Aorta (tissue), 5 donors: ENCODE data around the gene TPH2. TPM values are rescaled to one million over a fixed set of nuclear protein-coding genes. Genes with fewer than 3 reads are reported as not detected.

Experiments
- ATAC-seq: fragments of 200-7000 bp; cut with Tn5 transposase; one replicate; pipeline ENCODE4 v1.9.1; 2022; ENCODE audit warnings: moderate library complexity; ENCODE audit not compliant: low FRiP score
- DNase-seq, 2 donors: peaks; one replicate each; pipeline ENCODE4 v3.0.0-alpha.2; 2020
- H3K27ac ChIP-seq, 2 donors: one replicate each; pipeline ENCODE4 v1.5.1; 2013; ENCODE audit warnings: low read length in 2 of 2, mild to moderate bottlenecking in 2 of 2, moderate library complexity in 2 of 2, control low read depth in 1 of 2, inconsistent platforms in 1 of 2, low read depth in 1 of 2
- H3K27me3 ChIP-seq, 2 donors: one replicate each; pipeline ENCODE4 v1.6.1; 2013; ENCODE audit warnings: control low read depth in 1 of 2, low read length in 1 of 2, mild to moderate bottlenecking in 1 of 2, moderate library complexity in 1 of 2; ENCODE audit not compliant: insufficient read depth in 2 of 2, control insufficient read depth in 1 of 2
- H3K36me3 ChIP-seq, 2 donors: one replicate each; pipeline ENCODE4 v1.6.1; 2013; ENCODE audit warnings: control low read depth in 1 of 2, low read length in 1 of 2, mild to moderate bottlenecking in 1 of 2; ENCODE audit not compliant: insufficient read depth in 2 of 2, control insufficient read depth in 1 of 2
- H3K4me1 ChIP-seq, 2 donors: one replicate each; pipeline ENCODE4 v1.6.1; 2013; ENCODE audit warnings: low read length in 2 of 2, control low read depth in 1 of 2, mild to moderate bottlenecking in 1 of 2, moderate library complexity in 1 of 2; ENCODE audit not compliant: insufficient read depth in 2 of 2, control insufficient read depth in 1 of 2
- H3K4me3 ChIP-seq, 2 donors: one replicate each; pipeline ENCODE4 v1.5.1; 2013; ENCODE audit warnings: low read length in 2 of 2, control low read depth in 1 of 2, mild to moderate bottlenecking in 1 of 2
- H3K9me3 ChIP-seq: one replicate; pipeline ENCODE4 v1.6.1; 2013; ENCODE audit warnings: mild to moderate bottlenecking, low read length; ENCODE audit not compliant: control insufficient read depth
- WGBS, 2 donors: extraction: QIAGEN DNeasy Blood & Tissue Kit; methylation state at CpG; one replicate each; pipeline ENCODE4 v1.1.7; 2013; 5-methylcytosine and 5-hydroxymethylcytosine counted together
- intact Hi-C, 2 donors: fragments of 100-400 bp; cut with DNase I; formaldehyde crosslinking; loops; one replicate each; pipeline versions ENCODE4 v1.14.2 to v1.15.0; 2022
- polyA plus RNA-seq, 2 donors: library from polyadenylated mRNA; stranded (reverse); fragments of 200-250 nt; gene quantifications; one replicate each; pipeline ENCODE4 v1.2.3, GENCODE V29; 2013
- total RNA-seq, 2 donors: library from RNA; stranded (reverse); fragmentation: NEBNext Ultra II Directional; extraction: Animal tissue kit (Norgen Biotek cat#: 25700); gene quantifications; one replicate each; pipeline ENCODE4 v1.2.1, GENCODE V29; 2021
- donor health status: healthy with polysubstance abuse.
- donor health status: Bipolar disorder and iron deficiency.
- donor health status: DM: no; HTN: no; CAD: no.
- donor health status: DM: no; HTN: no; CAD: no.
- donor health status: DM: yes; HTN: yes; CAD: no.

The TPH2 gene
- total and polyA plus RNA-seq, 4 donors = not detected

DNA sequence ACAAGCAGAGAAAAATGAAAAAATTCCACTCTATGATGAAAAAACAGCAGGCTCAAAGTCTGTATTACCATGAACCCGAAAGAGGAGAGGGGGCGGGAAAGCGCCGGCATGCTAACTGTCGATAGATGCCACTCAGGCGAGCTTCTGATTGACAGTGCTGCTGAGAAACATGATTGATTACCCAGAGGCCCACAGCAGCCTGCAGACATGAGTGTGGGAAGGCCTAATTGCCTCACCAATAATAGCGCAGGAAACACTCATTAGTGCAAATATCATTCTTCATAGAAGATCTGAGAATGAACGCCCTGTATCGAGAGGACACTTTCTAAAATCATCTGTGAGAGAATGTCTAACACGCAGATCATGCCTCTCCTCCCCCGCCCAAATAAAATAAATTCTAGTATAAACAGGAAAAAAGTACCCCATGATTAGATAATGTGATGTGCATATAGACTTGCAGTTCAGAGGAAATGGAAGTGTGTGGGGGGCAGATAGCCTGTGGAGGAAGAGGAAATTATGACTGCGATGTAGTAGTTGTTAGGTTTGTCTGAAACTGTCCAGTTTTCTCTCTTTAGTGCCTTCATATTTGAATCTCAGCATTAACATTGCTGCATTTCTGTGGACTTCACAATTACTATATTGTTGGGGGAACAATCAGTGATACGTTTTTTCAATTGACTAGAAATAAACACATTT lies 15.6 kb downstream of the TPH2 start:
- Histone ChIP-seq H3K4me1 (no peaks in the 10 kb centered on the region), H3K9me3 (no peaks in the 10 kb centered on the region), H3K27ac (no peak overlapping the region), H3K27me3 (no peaks in the 10 kb centered on the region), H3K4me3 (no peak overlapping the region), H3K36me3 (no peaks in the 10 kb centered on the region)
- intact Hi-C loops = no loop called here
- 60 to 62% methylated on average over 13 of the region's 13 CpGs for WGBS, 2 donors
- no peak for ATAC-seq
- no peak for DNase-seq

DNA sequence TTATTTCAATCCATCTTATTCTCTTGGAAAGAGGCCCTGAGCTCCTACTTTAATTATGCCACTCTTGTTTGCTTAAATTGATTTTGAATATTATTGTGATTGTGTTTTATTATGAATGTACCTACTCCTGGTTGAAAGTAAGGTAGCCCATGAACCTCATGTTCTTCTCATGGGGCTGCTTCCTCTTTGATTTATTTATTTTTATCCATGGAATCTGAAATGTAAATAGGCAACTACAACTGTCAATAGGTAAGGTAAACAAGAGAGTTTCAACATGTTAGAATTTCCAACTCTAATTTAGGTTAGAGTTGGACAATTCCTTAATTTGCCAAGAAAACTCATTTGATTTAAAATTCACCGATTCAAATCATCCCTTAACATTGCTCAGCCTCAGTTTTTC lies 16.2 kb downstream of the TPH2 start:
- no peak overlapping the region for H3K4me3 ChIP-seq
- no peaks in the 10 kb centered on the region for H3K27me3 ChIP-seq
- H3K27ac ChIP-seq = no peak overlapping the region
- no peaks in the 10 kb centered on the region for H3K9me3 ChIP-seq
- H3K36me3 ChIP-seq = no peaks in the 10 kb centered on the region
- ATAC-seq (no peak), DNase-seq (no peak)
- 87 to 91% methylated on average over 1 of the region's 1 CpG for WGBS, 2 donors
- intact Hi-C loops = no loop called here
- H3K4me1 ChIP-seq = no peaks in the 10 kb centered on the region

GRCh38 chr12:71955970-71956369 lies 17.3 kb downstream of the TPH2 start:
- Histone ChIP-seq H3K36me3 (no peaks in the 10 kb centered on the region), H3K4me1 (no peaks in the 10 kb centered on the region), H3K27me3 (no peaks in the 10 kb centered on the region), H3K9me3 (no peaks in the 10 kb centered on the region), H3K4me3 (no peak overlapping the region), H3K27ac (no peak overlapping the region)
- ATAC-seq (no peak), DNase-seq (no peak)
- intact Hi-C loops = no loop called here
- WGBS, 2 donors = 60 to 63% methylated on average over 2 of the region's 2 CpGs

DNA sequence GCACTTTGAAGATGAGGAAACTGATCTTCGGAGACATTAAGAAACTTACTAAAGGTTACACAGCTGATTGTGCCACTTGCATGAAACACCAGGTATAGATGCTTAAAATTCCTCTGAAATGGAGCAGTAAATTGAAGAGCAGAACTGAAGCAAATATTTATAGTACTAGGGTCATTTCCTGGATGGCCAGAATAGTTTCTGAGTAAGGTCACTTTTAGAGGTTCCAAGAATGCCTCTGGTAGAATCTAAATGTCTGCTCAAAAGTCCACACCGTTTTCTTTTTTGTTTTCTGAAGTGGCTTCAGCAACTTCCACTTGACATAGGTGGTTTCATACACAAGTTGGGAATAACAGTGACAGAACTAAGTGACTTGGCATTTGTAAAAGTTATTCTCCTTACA lies 19.4 kb downstream of the TPH2 start:
- no peak overlapping the region for H3K27ac ChIP-seq
- no peak for DNase-seq
- no peaks in the 10 kb centered on the region for H3K27me3 ChIP-seq
- H3K36me3 ChIP-seq = no peaks in the 10 kb centered on the region
- WGBS, 2 donors = 41 to 50% methylated on average over 2 of the region's 2 CpGs
- no peaks in the 10 kb centered on the region for H3K9me3 ChIP-seq
- H3K4me1 ChIP-seq = no peaks in the 10 kb centered on the region
- ATAC-seq = no peak
- intact Hi-C loops = no loop called here
- no peak overlapping the region for H3K4me3 ChIP-seq

- Histone ChIP-seq H3K27me3 (no peaks in the 10 kb centered on the region), H3K36me3 (no peaks in the 10 kb centered on the region), H3K4me1 (no peaks in the 10 kb centered on the region), H3K27ac (no peak overlapping the region), H3K4me3 (no peak overlapping the region), H3K9me3 (no peaks in the 10 kb centered on the region)
- WGBS, 2 donors = 42 to 52% methylated on average over 2 of the region's 2 CpGs
- no peak for ATAC-seq
- intact Hi-C loops = no loop called here
- DNase-seq = no peak
These were observed 19.8 kb downstream of the TPH2 start for GRCh38 chr12:71958457-71958856.

- Histone ChIP-seq H3K36me3 (no peaks in the 10 kb centered on the region), H3K27me3 (no peaks in the 10 kb centered on the region), H3K4me1 (no peaks in the 10 kb centered on the region), H3K9me3 (no peaks in the 10 kb centered on the region), H3K27ac (no peak overlapping the region), H3K4me3 (no peak overlapping the region)
- ATAC-seq (no peak), DNase-seq (no peak)
- 55 to 57% methylated on average over 4 of the region's 4 CpGs for WGBS, 2 donors
- intact Hi-C loops = no loop called here
These were observed 20.4 kb downstream of the TPH2 start for GRCh38 chr12:71958993-71959578.

DNA sequence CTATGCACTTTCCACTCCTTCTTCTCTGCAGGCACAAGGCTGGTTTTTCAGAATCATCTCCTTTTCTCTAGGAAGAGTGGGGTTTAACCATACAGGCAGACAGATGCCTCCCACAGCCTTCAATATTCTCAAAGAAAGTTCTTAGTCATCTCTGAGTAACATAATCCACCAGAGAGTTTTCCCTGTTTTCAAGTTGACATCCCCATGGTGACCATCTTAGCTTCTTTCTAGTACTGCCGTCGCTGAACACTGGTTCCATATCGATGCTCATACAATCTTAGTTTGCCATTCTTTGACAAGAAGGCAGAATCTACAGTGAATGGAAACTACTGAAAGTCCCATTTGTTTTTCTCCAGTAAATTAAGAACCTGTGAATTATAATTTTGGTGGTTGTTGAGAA lies 28.6 kb downstream of the TPH2 start:
- WGBS, 2 donors = 72 to 80% methylated on average over 3 of the region's 3 CpGs

DNA sequence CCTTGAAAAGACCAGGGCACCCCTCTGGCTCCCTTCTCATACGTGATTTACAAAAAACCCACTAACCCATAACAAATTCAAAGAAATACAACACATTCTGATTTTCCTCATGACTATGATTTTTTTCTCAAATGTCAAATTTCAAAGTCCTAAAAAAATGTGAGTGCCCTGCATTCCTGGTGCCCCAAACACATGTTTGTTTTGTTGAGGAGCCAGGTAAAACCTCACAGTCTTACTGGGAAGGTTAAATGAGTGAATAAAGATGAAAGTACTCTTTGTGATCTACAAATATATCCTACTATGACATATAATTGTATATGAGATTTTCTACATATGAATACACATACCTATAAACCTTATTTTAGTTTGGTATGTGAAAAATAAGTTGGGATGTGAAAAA lies 30.7 kb downstream of the TPH2 start:
- H3K4me3 ChIP-seq = no peak overlapping the region
- DNase-seq (no peak), ATAC-seq (no peak)
- no peaks in the 10 kb centered on the region for H3K36me3 ChIP-seq
- 80 to 82% methylated on average over 1 of the region's 1 CpG for WGBS, 2 donors
- peaks cover 2% of the 10 kb centered on the region for H3K9me3 ChIP-seq
- intact Hi-C loops = no loop called here
- no peak overlapping the region for H3K27ac ChIP-seq
- no peaks in the 10 kb centered on the region for H3K27me3 ChIP-seq
- H3K4me1 ChIP-seq = no peaks in the 10 kb centered on the region

More for the DNA sequence above, 28.6 kb downstream of the TPH2 start:
- Histone ChIP-seq H3K36me3 (no peaks in the 10 kb centered on the region), H3K4me3 (no peak overlapping the region), H3K27ac (no peak overlapping the region), H3K9me3 (no peaks in the 10 kb centered on the region), H3K27me3 (no peaks in the 10 kb centered on the region), H3K4me1 (no peaks in the 10 kb centered on the region)
- intact Hi-C loops = no loop called here
- DNase-seq (no peak), ATAC-seq (no peak)

DNA sequence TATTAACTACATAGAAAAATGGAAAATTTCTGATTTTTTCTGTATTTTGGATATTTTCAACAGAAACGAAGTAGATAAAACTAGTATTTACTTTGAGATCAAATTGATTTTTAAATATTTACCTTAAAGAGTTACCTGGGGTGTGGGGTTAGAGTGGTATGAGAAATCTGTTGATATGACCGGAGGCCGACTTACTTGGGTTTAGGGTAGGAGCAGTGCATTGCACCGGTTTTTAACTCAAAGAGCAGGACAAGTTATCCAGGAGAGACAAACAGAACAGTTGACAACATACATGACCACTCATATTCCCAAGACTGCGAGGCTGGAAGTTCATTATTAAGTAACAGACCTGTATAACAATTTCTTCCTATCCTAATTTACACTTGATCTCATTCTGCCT lies 31.4 kb downstream of the TPH2 start:
- Histone ChIP-seq H3K9me3 (peaks cover 2% of the 10 kb centered on the region), H3K4me3 (no peak overlapping the region), H3K27ac (no peak overlapping the region), H3K27me3 (no peaks in the 10 kb centered on the region), H3K36me3 (no peaks in the 10 kb centered on the region), H3K4me1 (no peaks in the 10 kb centered on the region)
- intact Hi-C loops = no loop called here
- WGBS, 2 donors = 82 to 83% methylated on average over 5 of the region's 5 CpGs
- ATAC-seq (no peak), DNase-seq (no peak)
